GM19372 (cell line): ENCODE results near the gene PAX3.

ENCODE experiments used
- ATAC-seq: cut with Tn5 transposase; IDR thresholded peaks from one replicate; pipeline ENCODE4 v1.9.1; 2021; ENCODE audit warnings: mild to moderate bottlenecking, low read depth, moderate library complexity; ENCODE audit not compliant: unreplicated experiment

Gene PAX3

DNA sequence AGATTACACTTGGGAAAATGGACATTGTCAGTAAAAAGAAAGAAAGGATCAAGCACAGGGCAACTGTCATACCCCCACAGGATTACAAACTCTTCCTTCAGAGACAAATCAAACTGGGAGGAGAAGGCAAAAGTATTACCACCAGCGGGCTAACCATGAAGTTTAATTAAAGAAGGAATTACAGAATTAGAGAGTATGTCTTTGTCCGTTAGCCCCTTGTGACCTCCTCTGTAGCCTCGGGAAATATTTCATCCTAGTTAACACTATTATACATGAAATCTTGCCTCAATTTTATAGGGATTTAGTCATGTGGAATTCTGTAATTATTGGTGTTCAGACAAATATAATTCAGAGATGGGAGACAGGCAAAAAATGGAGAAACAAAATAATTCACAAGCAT is 60.7 kb downstream of the PAX3 start:
- no peak for ATAC-seq

DNA sequence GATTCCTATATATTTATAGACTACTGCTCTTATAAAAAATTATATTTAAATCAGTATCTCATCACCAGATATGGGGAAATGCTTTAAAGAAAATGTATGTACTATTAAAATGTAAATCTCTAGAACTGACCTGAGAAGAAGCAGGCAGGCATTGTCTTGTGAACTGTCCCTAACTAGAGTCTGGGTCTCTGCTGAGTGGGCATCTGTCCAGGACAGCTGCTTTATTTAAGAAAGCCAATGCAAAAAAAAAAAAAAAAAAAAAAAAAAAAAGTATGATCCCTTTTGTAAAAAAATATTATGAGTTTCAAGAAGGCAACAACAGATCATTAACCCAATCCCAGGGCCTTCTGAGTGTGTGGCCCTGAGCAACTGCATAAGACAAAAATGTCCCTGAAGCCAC is 66.0 kb downstream of the PAX3 start:
- ATAC-seq = no peak

- no peak for ATAC-seq
Observed at GRCh38 chr2:222232372-222232771, 66.4 kb downstream of the PAX3 start.

DNA sequence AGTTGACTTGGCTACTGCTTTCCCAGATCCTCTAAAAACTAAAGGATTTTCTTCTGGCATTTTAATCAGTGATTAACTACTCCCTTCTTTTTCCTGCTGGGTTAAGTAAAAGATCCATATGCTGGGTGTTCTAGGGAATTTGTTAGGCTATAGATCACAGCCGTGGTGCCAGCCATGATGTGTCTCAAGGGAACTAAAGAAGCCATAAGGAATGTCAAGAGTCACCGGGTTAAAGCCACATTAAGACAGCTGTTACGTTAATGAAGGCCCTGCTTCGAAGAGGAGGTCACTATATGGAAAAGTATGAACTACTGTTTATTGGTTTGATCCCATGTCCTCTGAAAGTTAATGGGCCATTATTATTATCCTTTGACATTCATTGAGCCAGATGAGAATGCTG is 70.7 kb downstream of the PAX3 start:
- no peak for ATAC-seq

GRCh38 chr2:222218786-222219185 is 80.0 kb downstream of the PAX3 start:
- no peak for ATAC-seq

DNA sequence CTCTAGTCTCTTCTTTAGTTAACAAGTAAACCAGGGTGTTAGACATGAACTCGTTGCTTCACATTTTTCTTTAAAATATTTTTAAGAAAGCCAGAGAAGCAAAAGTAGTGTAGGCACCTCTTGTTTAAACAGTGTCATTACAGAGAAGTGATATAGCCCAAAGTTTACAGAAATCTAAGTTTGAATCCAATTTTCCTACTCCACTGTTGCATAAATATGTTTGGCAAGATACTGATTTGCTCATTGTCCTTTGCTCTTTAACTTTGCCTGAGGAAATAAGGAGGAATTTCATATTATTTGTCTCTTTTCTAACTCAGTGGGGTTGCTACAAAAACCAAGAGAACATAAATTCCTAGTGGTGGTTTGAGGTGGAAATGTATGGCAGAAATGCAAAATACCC is 81.1 kb downstream of the PAX3 start:
- ATAC-seq = no peak

DNA sequence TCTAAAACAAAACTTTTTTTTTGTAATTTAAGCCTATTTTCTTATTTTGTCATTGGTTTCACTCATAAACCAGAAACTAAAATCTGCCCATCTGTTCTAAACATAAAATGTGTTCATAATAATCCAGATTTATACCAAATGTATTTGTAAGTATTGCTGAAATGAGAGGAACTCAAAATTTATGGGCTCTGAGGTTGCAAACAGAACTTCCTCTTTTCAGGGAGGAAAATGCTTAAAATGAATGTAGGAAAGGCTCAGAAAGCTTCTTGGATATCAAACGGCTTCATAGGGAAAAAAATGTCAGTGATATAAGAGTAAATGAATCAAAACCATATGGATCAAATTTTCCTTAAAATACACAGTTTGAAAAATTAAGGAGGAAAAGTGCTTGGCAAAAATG is 83.9 kb downstream of the PAX3 start:
- ATAC-seq = no peak

GRCh38 chr2:222213049-222213448 is 85.7 kb downstream of the PAX3 start:
- ATAC-seq = no peak

DNA sequence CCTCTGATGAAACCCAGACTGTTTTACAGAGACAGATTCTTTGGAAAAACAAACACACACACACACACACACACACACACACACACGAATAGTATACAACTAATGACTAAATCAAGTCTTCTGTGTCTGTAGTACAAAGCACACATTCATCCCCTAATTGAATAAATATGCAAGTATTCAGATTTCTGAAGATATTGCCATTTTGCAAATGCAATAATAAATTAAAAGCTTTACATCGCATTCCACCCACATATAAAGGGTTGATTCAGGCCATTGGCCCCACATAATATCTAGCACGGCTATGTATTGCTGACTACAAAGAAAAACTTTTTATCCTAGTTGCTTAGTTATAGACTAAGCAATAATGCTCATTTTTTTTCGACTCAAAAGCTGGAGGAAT is 86.2 kb downstream of the PAX3 start:
- ATAC-seq = no peak

DNA sequence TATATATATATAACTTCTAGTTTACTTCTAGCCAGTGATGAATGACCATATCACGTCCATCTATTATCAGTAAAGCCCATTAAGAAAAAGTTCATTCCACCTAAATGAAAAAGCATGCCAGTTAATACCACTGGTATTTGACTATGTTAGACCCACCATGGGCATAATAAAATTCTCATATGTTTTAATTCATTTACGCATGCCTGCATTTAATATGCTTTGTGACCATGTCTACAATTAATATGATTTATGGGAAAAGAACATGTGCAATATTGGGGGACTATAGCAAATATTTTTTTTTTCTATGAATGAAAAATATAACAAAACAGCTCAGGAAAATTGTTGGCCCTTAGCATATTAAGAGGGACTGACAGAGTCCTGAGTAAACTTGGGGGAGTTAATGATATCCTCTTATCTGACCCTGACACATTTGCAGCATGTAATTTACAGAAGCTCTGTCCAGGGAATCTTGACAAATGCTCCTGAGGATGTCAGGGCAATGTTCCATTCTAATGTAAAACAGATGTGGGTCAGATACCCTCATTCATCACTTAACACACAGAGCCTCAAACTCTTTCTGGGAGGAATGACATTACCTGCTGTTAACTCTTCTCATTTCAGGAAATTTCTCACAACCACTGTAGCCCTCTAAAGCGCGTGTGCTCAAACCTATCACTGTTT is 90.6 kb downstream of the PAX3 start:
- ATAC-seq = no peak

GRCh38 chr2:222205136-222205535 is 93.7 kb downstream of the PAX3 start:
- no peak for ATAC-seq

GRCh38 chr2:222203041-222203440 is 95.8 kb downstream of the PAX3 start:
- ATAC-seq = no peak

GRCh38 chr2:222196159-222196558 is 102.6 kb downstream of the PAX3 start:
- ATAC-seq = no peak

DNA sequence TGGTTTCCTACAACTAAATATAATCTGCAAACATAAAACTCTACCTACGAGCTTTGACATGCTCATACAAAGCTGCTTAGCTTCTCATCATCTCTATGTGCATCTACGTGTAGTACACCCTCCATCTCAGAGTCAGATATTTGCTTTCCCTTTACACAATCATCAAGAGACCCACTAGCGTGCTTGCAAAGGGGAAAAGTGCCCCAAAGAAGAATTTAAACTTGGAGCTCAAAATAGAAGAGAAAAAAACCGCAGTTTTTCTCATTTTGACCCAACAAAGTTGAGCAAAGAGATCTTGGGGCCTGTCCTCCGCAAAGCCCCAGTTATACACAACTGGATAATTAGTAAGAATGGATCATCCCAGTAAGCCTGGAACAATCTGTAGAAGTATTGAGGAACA is 104.1 kb downstream of the PAX3 start:
- ATAC-seq = no peak

GRCh38 chr2:222193328-222193983 is 105.3 kb downstream of the PAX3 start:
- no peak for ATAC-seq

- ATAC-seq = no peak
Observed at GRCh38 chr2:222180619-222181018, 118.2 kb downstream of the PAX3 start.

DNA sequence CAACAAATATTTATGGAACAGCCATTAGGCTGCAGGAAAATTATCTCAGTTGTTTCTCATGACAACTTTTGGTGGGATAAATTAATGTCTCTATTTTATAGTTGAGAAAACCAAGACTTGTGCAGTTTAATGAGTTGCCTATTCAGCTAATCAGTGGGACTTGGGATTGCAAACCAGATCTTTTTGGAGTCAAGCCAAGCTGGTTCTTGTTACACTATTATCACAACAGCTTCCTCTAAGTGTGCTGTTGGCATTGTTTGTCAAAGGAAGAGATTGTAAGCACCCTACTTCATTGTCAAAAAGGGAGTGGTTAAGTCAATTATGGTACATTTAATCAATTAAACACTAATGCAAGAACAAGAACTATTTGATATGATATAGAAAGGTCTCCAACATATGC is 119.2 kb downstream of the PAX3 start:
- no peak for ATAC-seq

GRCh38 chr2:222178450-222178849 is 120.3 kb downstream of the PAX3 start:
- ATAC-seq = no peak

DNA sequence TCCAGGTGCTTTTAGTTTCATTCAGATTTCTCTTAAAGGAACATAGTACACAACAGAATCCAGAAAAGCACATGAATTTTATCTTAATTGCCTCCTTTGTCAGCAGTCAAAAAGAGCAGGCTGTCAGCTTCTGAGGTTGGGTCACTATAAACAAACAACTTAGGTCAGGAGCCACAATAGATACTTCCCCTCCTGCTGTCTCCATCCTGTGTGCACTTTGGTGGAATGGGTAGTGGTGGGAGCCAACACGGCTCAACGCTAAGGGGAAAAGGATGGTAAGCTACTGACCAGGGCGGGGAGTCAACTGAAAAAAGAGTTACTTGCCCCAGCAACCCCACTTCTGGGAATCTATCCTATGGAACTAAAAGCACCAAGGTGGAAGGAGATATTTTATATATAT is 121.9 kb downstream of the PAX3 start:
- ATAC-seq = no peak

- no peak for ATAC-seq
Observed at GRCh38 chr2:222174450-222174849, 124.3 kb downstream of the PAX3 start.

- ATAC-seq = no peak
Observed at GRCh38 chr2:222169346-222169745, 129.5 kb downstream of the PAX3 start.

- ATAC-seq = no peak
Observed at GRCh38 chr2:222167762-222168161, 131.0 kb downstream of the PAX3 start.
